Upper lobe of left lung (tissue), 6 donors: ENCODE data around the gene ARAP1. TPM values are rescaled to one million over a fixed set of nuclear protein-coding genes. Genes with fewer than 3 reads are reported as not detected.
A peak's percentile ranks its signal among the peaks of the same experiment; 100 is the strongest.

Experiments
- ATAC-seq, 2 donors: fragments of 200-7000 bp; cut with Tn5 transposase; one replicate each; pipeline ENCODE4 v1.9.1; 2022; ENCODE audit warnings: mild to moderate bottlenecking in 2 of 2, moderate library complexity in 2 of 2; ENCODE audit not compliant: low FRiP score in 2 of 2
- DNase-seq, 2 donors: peaks; one replicate each; pipeline ENCODE4 v3.0.0-alpha.2; 2019 to 2020
- H3K27ac ChIP-seq, 4 donors: fragments of 200-600 bp; sonication (generic); one replicate each; pipeline ENCODE4 v1.5.1; 2016 to 2019
- H3K27me3 ChIP-seq, 4 donors: fragments of 200-600 bp; sonication (generic); one replicate each; pipeline ENCODE4 v1.5.1; 2017 to 2019
- H3K36me3 ChIP-seq, 4 donors: fragments of 200-600 bp; sonication (generic); one replicate each; pipeline ENCODE4 v1.5.1; 2016 to 2019
- H3K4me1 ChIP-seq, 4 donors: fragments of 200-600 bp; sonication (generic); one replicate each; pipeline ENCODE4 v1.5.1; 2018 to 2019
- H3K4me3 ChIP-seq, 4 donors: fragments of 200-600 bp; sonication (generic); one replicate each; pipeline ENCODE4 v1.5.1; 2017 to 2019; ENCODE audit warnings: mild to moderate bottlenecking in 2 of 4, moderate library complexity in 1 of 4
- H3K9me3 ChIP-seq, 4 donors: fragments of 200-600 bp; sonication (generic); one replicate each; pipeline ENCODE4 v1.5.1; 2018 to 2019
- CTCF ChIP-seq, 6 experiments: fragments of 450-650 bp in 4 of 6; fragments of 200-600 bp in 2 of 6; sonication (generic) in 2 of 6; IDR thresholded peaks; one replicate each; pipeline ENCODE4 v1.5.1; 2016 to 2019; ENCODE audit warnings: antibody characterized with exemption in 6 of 6
- EP300 ChIP-seq, 4 donors: sonication (generic); formaldehyde crosslinking; IDR thresholded peaks; one replicate each; pipeline ENCODE4 v1.5.1; 2017; ENCODE audit warnings: antibody characterized with exemption in 4 of 4, control low read depth in 2 of 4
- POLR2A ChIP-seq, 4 donors: fragments of 450-650 bp; IDR thresholded peaks; one replicate each; pipeline ENCODE4 v1.5.1; 2016 to 2017; ENCODE audit warnings: antibody characterized with exemption in 4 of 4, mild to moderate bottlenecking in 2 of 4
- POLR2AphosphoS5 ChIP-seq, 2 donors: sonication (generic); formaldehyde crosslinking; IDR thresholded peaks; one replicate each; pipeline ENCODE4 v1.5.1; 2017; ENCODE audit warnings: antibody characterized with exemption in 2 of 2
- WGBS, 2 donors: methylation state at CpG; one replicate each; pipeline ENCODE4 v1.1.5; 2017 to 2018; 5-methylcytosine and 5-hydroxymethylcytosine counted together
- total RNA-seq, 6 donors: library from RNA; depleted of rRNA in 4 of 6; stranded (reverse); fragments of >200 nt in 4 of 6; gene quantifications; one replicate each; pipeline versions ENCODE4 v1.1.0 to v1.2.1, GENCODE V29; 2016 to 2021
- donor health status: DM: no; HTN: no; CAD: no; lungs with moderate emphysema.
- donor health status: DM: no; HTN: yes; CAD: no; lungs with severe emphysema.

The ARAP1 gene
- total RNA-seq, 6 donors from 2014 or later: 217 to 1,154 (median 269) TPM

- Histone ChIP-seq H3K4me1 (peaks cover 63 to 95% (median 90%) of the 10 kb centered on the region in 4 donors), H3K36me3 (no peaks in the 10 kb centered on the region), H3K9me3 (no peaks in the 10 kb centered on the region), H3K27ac (peak overlapping the region; percentile 81 to 93 (median 89)), H3K27me3 (no peaks in the 10 kb centered on the region), H3K4me3 (no peak overlapping the region)
- TF ChIP-seq CTCF (IDR thresholded peaks at IDR 0.05) (peak in 3 of 6 experiments; percentile 7 to 31 (median 12)), POLR2A (IDR thresholded peaks at IDR 0.05) (peak in 1 of 4 donors; percentile 31), EP300 (IDR thresholded peaks at IDR 0.05) (no peak), POLR2AphosphoS5 (IDR thresholded peaks at IDR 0.05) (peak in 1 of 2 donors; percentile 51)
- WGBS, 2 donors: 52 to 58% methylated on average over 6 to 8 of the region's 8 CpGs
- peak in 1 of 2 donors; percentile 42 for ATAC-seq
- DNase-seq: peak in 1 of 2 donors; percentile 83
Measured at GRCh38 chr11:72741429-72741833, 10.8 kb downstream of the ARAP1 start.

- 56 to 62% methylated on average over 7 to 10 of the region's 10 CpGs for WGBS, 2 donors
- Histone ChIP-seq H3K27ac (peak overlapping the region; percentile 81 to 93 (median 89)), H3K27me3 (no peaks in the 10 kb centered on the region), H3K4me3 (no peak overlapping the region), H3K36me3 (no peaks in the 10 kb centered on the region), H3K9me3 (no peaks in the 10 kb centered on the region), H3K4me1 (peaks cover 67 to 95% (median 92%) of the 10 kb centered on the region in 4 donors)
- TF ChIP-seq POLR2A (IDR thresholded peaks at IDR 0.05) (no peak), CTCF (IDR thresholded peaks at IDR 0.05) (no peak), POLR2AphosphoS5 (IDR thresholded peaks at IDR 0.05) (no peak), EP300 (IDR thresholded peaks at IDR 0.05) (no peak)
- ATAC-seq (no peak), DNase-seq (peak in 1 of 2 donors; percentile 20)
Measured at GRCh38 chr11:72740562-72741428, 11.4 kb downstream of the ARAP1 start.

- Histone ChIP-seq H3K36me3 (no peaks in the 10 kb centered on the region), H3K27me3 (no peaks in the 10 kb centered on the region), H3K27ac (peak overlapping the region; percentile 87 to 93 (median 92)), H3K9me3 (no peaks in the 10 kb centered on the region), H3K4me1 (peaks cover 72 to 98% (median 95%) of the 10 kb centered on the region in 4 donors), H3K4me3 (no peak overlapping the region)
- WGBS, 2 donors: 81% methylated on average over 2 of the region's 2 CpGs
- TF ChIP-seq POLR2A (IDR thresholded peaks at IDR 0.05): no peak
- TF ChIP-seq EP300 (IDR thresholded peaks at IDR 0.05): no peak
- TF ChIP-seq CTCF (IDR thresholded peaks at IDR 0.05): no peak
- no peak for TF ChIP-seq POLR2AphosphoS5 (IDR thresholded peaks at IDR 0.05)
- ATAC-seq (no peak), DNase-seq (peak in 1 of 2 donors; percentile 19)
Measured at GRCh38 chr11:72740060-72740424, 12.2 kb downstream of the ARAP1 start.

GRCh38 chr11:72739240-72740059, 12.8 kb downstream of the ARAP1 start:
- H3K4me3 ChIP-seq: peak overlapping the region in 2 of 4 donors; percentile 32 to 40
- no peaks in the 10 kb centered on the region for H3K36me3 ChIP-seq
- H3K27me3 ChIP-seq: no peaks in the 10 kb centered on the region
- ATAC-seq (peak in 1 of 2 donors; percentile 10), DNase-seq (peak in 1 of 2 donors; percentile 62)
- H3K9me3 ChIP-seq: no peaks in the 10 kb centered on the region
- peaks cover 75 to 97% (median 95%) of the 10 kb centered on the region in 4 donors for H3K4me1 ChIP-seq
- peak overlapping the region; percentile 87 to 93 (median 92) for H3K27ac ChIP-seq
- WGBS, 2 donors: 68 to 77% methylated on average over 5 to 10 of the region's 10 CpGs
- no peak for TF ChIP-seq POLR2AphosphoS5 (IDR thresholded peaks at IDR 0.05)
- TF ChIP-seq EP300 (IDR thresholded peaks at IDR 0.05): no peak
